ENCODE results near the gene BSN.

DNA sequence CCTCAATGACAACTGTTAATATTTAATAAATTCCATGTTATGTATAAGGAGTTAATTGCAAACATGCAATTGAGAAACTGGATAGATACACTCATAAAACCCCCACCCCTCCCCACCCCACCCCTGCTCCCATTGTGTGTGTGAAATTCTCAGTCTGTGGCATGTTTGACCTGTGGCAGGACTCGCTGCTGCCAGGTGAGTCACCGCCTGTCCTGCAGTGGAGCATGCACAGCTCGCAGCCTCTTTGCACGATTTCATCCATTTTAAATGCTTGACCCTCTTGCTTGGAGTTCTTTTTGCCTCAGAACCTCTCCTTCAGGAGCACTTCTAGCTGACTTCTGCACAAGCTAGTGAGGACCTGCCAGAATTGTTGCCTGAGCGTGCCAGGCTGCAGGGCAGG is 114.6 kb downstream of the BSN start:
- TF ChIP-seq, protein P1, sequence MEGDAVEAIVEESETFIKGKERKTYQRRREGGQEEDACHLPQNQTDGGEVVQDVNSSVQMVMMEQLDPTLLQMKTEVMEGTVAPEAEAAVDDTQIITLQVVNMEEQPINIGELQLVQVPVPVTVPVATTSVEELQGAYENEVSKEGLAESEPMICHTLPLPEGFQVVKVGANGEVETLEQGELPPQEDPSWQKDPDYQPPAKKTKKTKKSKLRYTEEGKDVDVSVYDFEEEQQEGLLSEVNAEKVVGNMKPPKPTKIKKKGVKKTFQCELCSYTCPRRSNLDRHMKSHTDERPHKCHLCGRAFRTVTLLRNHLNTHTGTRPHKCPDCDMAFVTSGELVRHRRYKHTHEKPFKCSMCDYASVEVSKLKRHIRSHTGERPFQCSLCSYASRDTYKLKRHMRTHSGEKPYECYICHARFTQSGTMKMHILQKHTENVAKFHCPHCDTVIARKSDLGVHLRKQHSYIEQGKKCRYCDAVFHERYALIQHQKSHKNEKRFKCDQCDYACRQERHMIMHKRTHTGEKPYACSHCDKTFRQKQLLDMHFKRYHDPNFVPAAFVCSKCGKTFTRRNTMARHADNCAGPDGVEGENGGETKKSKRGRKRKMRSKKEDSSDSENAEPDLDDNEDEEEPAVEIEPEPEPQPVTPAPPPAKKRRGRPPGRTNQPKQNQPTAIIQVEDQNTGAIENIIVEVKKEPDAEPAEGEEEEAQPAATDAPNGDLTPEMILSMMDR (IDR thresholded peaks at IDR 0.05) = no peak
- no peak for TF ChIP-seq POLR2A (IDR thresholded peaks at IDR 0.05)

Data from right lobe of liver (tissue), 4 donors.